Measurements from ENCODE around the gene PLA2G3.

Gene PLA2G3

GRCh38 chr22:31139866-31140716, at the start of gene PLA2G3:
Gene PLA2G3 (minus strand): TSS chr22:31140508. CDS start chr22:31140354, 154 bp downstream.
- no peak for TF ChIP-seq CTCF (conservative IDR thresholded peaks at IDR 0.05; ENCODE audit: low read depth)
- ChIA-PET CTCF (no interaction called here), POLR2A (ENCODE audit: low non-redundant PET) (no interaction called here)
- H3K27ac ChIP-seq = no peak within 1 kb of the TSS
- no peak for DNase-seq (ENCODE audit: low spot score)

GRCh38 chr22:31187627-31188026, 47.3 kb upstream of the PLA2G3 start:
- no peak overlapping the region for H3K27ac ChIP-seq
- POLR2A ChIA-PET (ENCODE audit: low non-redundant PET) = no interaction called here
- no peak for DNase-seq (ENCODE audit: low spot score)
- CTCF ChIA-PET = no interaction called here
- no peak for TF ChIP-seq CTCF (conservative IDR thresholded peaks at IDR 0.05; ENCODE audit: low read depth)

- DNase-seq (ENCODE audit: low spot score) = no peak
- ChIA-PET CTCF (interaction anchor here (0.6 kb wide), 1 partner anchor 27 kb away, joined by 3 read pairs; the partner anchor contains the start of gene LIMK2), POLR2A (ENCODE audit: low non-redundant PET) (no interaction called here)
- no peak for TF ChIP-seq CTCF (conservative IDR thresholded peaks at IDR 0.05; ENCODE audit: low read depth)
- H3K27ac ChIP-seq = no peak overlapping the region
Observed at GRCh38 chr22:31185056-31185455, 44.7 kb upstream of the PLA2G3 start.

GRCh38 chr22:31184015-31184414, 43.7 kb upstream of the PLA2G3 start:
- TF ChIP-seq CTCF (conservative IDR thresholded peaks at IDR 0.05; ENCODE audit: low read depth) = no peak
- ChIA-PET CTCF (no interaction called here), POLR2A (ENCODE audit: low non-redundant PET) (no interaction called here)
- DNase-seq (ENCODE audit: low spot score) = no peak
- no peak overlapping the region for H3K27ac ChIP-seq

GRCh38 chr22:31179345-31179744, 39.0 kb upstream of the PLA2G3 start:
- H3K27ac ChIP-seq = peak overlapping the region; percentile 87
- TF ChIP-seq CTCF (conservative IDR thresholded peaks at IDR 0.05; ENCODE audit: low read depth) = no peak
- ChIA-PET POLR2A (ENCODE audit: low non-redundant PET) (no interaction called here), CTCF (interaction anchor here (0.6 kb wide), 1 partner anchor 28 kb away, joined by 3 read pairs; no protein-coding TSS in a partner anchor)
- peak; percentile 63 for DNase-seq (ENCODE audit: low spot score)

GRCh38 chr22:31178859-31179258, 38.6 kb upstream of the PLA2G3 start:
- ChIA-PET POLR2A (ENCODE audit: low non-redundant PET) (no interaction called here), CTCF (interaction anchor here (0.6 kb wide), 2 partner anchors 25 to 28 kb away, joined by 3 read pairs; no protein-coding TSS in a partner anchor)

More at GRCh38 chr22:31178859-31179258, 38.6 kb upstream of the PLA2G3 start:
- H3K27ac ChIP-seq = peak overlapping the region; percentile 87
- no peak for TF ChIP-seq CTCF (conservative IDR thresholded peaks at IDR 0.05; ENCODE audit: low read depth)
- DNase-seq (ENCODE audit: low spot score) = no peak

All from RWPE1 (cell line).